B cell (primary cell): ENCODE data around the gene CLEC10A. TPM values are rescaled to one million over a fixed set of nuclear protein-coding genes. Genes with fewer than 3 reads are reported as not detected.
"Not testable (repeated sequence)": the region's sequence is repeated elsewhere in the genome, so short reads cannot be mapped to it uniquely, and the experiment has no call there.

Source experiments
- ATAC-seq: fragments of 200-7000 bp; cut with Tn5 transposase; one replicate; pipeline ENCODE4 v1.10.0; 2021; ENCODE audit warnings: low read depth, mild to moderate bottlenecking, moderate number of reproducible peaks, moderate library complexity
- CTCF ChIA-PET: fragments of 350-600 bp; sonication (Branson Sonifier 250); formaldehyde crosslinking; loops from one replicate; lab custom pipeline; 2021; ENCODE audit warnings: antibody characterized with exemption, inconsistent platforms; lab: Charles Lee
- POLR2A ChIA-PET: fragments of 350-600 bp; sonication (Branson Sonifier 250); formaldehyde crosslinking; loops from one replicate; lab custom pipeline; 2021; ENCODE audit warnings: antibody characterized with exemption; lab: Charles Lee
- DNase-seq: peaks from one replicate; pipeline ENCODE4 v3.0.0; 2013
- H2AFZ ChIP-seq: 2 replicates; pipeline ENCODE4 v1.6.1; 2012; ENCODE audit warnings: mild to moderate bottlenecking, low read depth, low read length; ENCODE audit not compliant: insufficient read depth, poor library complexity, severe bottlenecking
- H3K27ac ChIP-seq, 2 donors: 1 replicate in 1 of 2; 2 replicates in 1 of 2; pipeline ENCODE4 v1.5.1; 2012 to 2013; ENCODE audit warnings: low read length in 2 of 2, mild to moderate bottlenecking in 2 of 2, moderate library complexity in 1 of 2
- H3K27me3 ChIP-seq, 4 experiments: fragments of 200-600 bp in 1 of 4; sonication (generic) in 1 of 4; replicated peaks in 1 of 4; 1 replicate in 2 of 4; 2 replicates in 2 of 4; pipeline versions ENCODE4 v1.6.1 to v1.7.0; 2013 to 2016; ENCODE audit warnings: low read length in 3 of 4, mild to moderate bottlenecking in 2 of 4, mixed read lengths in 1 of 4, moderate library complexity in 1 of 4; ENCODE audit not compliant: insufficient read depth in 4 of 4, control insufficient read depth in 3 of 4; ENCODE audit errors: control extremely low read depth in 1 of 4
- H3K36me3 ChIP-seq, 2 experiments: replicated peaks in 1 of 2; 1 replicate in 1 of 2; 2 replicates in 1 of 2; pipeline versions ENCODE4 v1.6.1 to v1.7.1; 2013; ENCODE audit warnings: low read length in 1 of 2; ENCODE audit not compliant: insufficient read depth in 2 of 2, control insufficient read depth in 1 of 2; ENCODE audit errors: control extremely low read depth in 1 of 2, extremely low read depth in 1 of 2
- H3K4me1 ChIP-seq, 2 donors: fragments of 200-600 bp in 1 of 2; sonication (generic) in 1 of 2; 1 replicate in 1 of 2; 2 replicates in 1 of 2; pipeline versions ENCODE4 v1.5.1 to v1.6.1; 2013 to 2017; ENCODE audit warnings: low read length in 2 of 2; ENCODE audit not compliant: control insufficient read depth in 2 of 2, insufficient read depth in 2 of 2
- H3K4me2 ChIP-seq: replicated peaks from 2 replicates; pipeline ENCODE3; 2012; ENCODE audit warnings: mild to moderate bottlenecking, low read depth, low read length; ENCODE audit not compliant: poor library complexity, severe bottlenecking
- H3K4me3 ChIP-seq, 5 experiments: fragments of 200-600 bp in 1 of 5; sonication (generic) in 1 of 5; 1 replicate in 3 of 5; 2 replicates in 2 of 5; pipeline versions ENCODE4 v1.5.1 to v1.7.0; 2011 to 2016; ENCODE audit warnings: low read length in 4 of 5, mild to moderate bottlenecking in 4 of 5, low read depth in 2 of 5, control low read depth in 1 of 5, moderate library complexity in 1 of 5; ENCODE audit not compliant: insufficient read depth in 1 of 5; ENCODE audit errors: control extremely low read depth in 1 of 5, extremely low read depth in 1 of 5
- H3K79me2 ChIP-seq: fragments of 200-600 bp; sonication (generic); one replicate; pipeline ENCODE4 v1.6.0; 2016; ENCODE audit warnings: low read length; ENCODE audit not compliant: control insufficient read depth, insufficient read depth
- H3K9ac ChIP-seq: fragments of 200-600 bp; sonication (generic); 2 replicates; pipeline ENCODE4 v1.6.1; 2017; ENCODE audit warnings: mild to moderate bottlenecking, low read length, moderate library complexity
- H3K9me3 ChIP-seq, 3 donors: one replicate each; pipeline versions ENCODE4 v1.6.1 to v1.7.1; 2013; ENCODE audit warnings: low read length in 2 of 3; ENCODE audit not compliant: control insufficient read depth in 2 of 3, insufficient read depth in 1 of 3; ENCODE audit errors: control extremely low read depth in 1 of 3
- H4K20me1 ChIP-seq: 2 replicates; pipeline ENCODE4 v1.6.0; 2012; ENCODE audit warnings: mild to moderate bottlenecking, low read length; ENCODE audit not compliant: insufficient read depth, control insufficient read depth, poor library complexity, severe bottlenecking
- H3K27ac Mint-ChIP-seq: one replicate; pipeline ENCODE4 v1.8.0; 2021; ENCODE audit warnings: mixed read lengths
- H3K27me3 Mint-ChIP-seq: one replicate; pipeline ENCODE4 v1.8.0; 2021; ENCODE audit warnings: mixed read lengths
- H3K4me1 Mint-ChIP-seq: one replicate; pipeline ENCODE4 v1.8.0; 2021; ENCODE audit warnings: mixed read lengths
- H3K4me3 Mint-ChIP-seq: one replicate; pipeline ENCODE4 v1.8.0; 2021; ENCODE audit warnings: mixed read lengths
- H3K9me3 Mint-ChIP-seq: one replicate; pipeline ENCODE4 v1.8.0; 2022; ENCODE audit warnings: mixed read lengths; ENCODE audit not compliant: insufficient read depth
- EZH2 ChIP-seq: IDR thresholded peaks from 2 replicates; pipeline ENCODE4 v1.6.1; 2012; ENCODE audit warnings: borderline replicate concordance, low read depth, mild to moderate bottlenecking, moderate library complexity, low read length; ENCODE audit not compliant: insufficient read depth, poor library complexity, severe bottlenecking
- WGBS: methylation state at CpG from one replicate; pipeline ENCODE4 v1.1.5; 2013; ENCODE audit warnings: missing lambda C conversion rate; ENCODE audit not compliant: insufficient coverage; 5-methylcytosine and 5-hydroxymethylcytosine counted together
- intact Hi-C: fragments of 100-400 bp; cut with micrococcal nuclease; formaldehyde crosslinking; loops from one replicate; pipeline ENCODE4 v1.10.0; 2022
- polyA plus RNA-seq: library from polyadenylated mRNA; depleted of rRNA; stranded (reverse); fragments of >200 nt; gene quantifications from 2 replicates; pipeline ENCODE4 v1.2.3, GENCODE V29; 2012
- total RNA-seq, 2 donors: library from RNA; stranded (reverse); fragments of 120-200 nt in 1 of 2; gene quantifications; 1 replicate in 1 of 2; 2 replicates in 1 of 2; pipeline versions ENCODE4 v1.2.3 to v1.2.4, GENCODE V29; 2013 to 2022
- TF ChIP-seq, protein P1 (sequence below): fragments of 200-600 bp; IDR thresholded peaks from one replicate; pipeline ENCODE4 v1.8.0; 2022; ENCODE audit warnings: antibody characterized with exemption, mild to moderate bottlenecking

Gene CLEC10A
- total and polyA plus RNA-seq, 2 donors (not counting 1 experiment from before 2014, with no cell fraction given), result 0.15 TPM; not detected in 1

DNA sequence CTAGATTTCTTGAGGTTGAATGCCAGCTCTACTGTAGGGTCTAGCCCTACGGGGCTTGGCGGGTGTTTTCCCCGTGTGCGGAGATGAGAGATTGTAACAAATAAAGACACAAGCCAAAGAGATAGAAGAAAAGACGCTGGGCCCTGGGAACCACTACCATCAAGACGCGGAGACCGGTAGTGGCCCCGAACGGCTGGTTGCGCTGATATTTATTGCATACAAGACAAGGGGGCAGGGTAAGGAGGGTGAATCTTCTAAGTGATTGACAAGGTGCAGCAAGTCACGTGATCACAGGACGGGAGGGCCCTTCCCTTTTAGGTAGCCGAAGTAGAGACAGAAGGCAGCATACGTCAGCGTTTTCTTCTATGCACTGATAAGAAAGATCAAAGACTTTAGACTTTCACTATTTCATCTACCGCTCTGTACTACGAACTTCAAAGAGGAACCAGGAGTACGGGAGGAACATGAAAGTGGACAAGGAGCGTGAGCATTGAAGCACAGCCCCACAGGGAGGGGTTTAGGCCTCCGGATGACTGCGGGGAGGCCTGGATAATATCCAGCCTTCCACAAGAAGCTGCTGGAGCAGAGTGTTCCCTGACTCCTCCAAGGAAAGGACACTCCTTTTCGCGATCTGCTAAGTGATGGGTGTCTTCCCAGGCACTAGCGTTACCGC is 33.2 kb downstream of the CLEC10A start:
- H3K4me3 Mint-ChIP-seq, result peak overlapping the region; percentile 77
- peak; percentile 2 for ATAC-seq

DNA sequence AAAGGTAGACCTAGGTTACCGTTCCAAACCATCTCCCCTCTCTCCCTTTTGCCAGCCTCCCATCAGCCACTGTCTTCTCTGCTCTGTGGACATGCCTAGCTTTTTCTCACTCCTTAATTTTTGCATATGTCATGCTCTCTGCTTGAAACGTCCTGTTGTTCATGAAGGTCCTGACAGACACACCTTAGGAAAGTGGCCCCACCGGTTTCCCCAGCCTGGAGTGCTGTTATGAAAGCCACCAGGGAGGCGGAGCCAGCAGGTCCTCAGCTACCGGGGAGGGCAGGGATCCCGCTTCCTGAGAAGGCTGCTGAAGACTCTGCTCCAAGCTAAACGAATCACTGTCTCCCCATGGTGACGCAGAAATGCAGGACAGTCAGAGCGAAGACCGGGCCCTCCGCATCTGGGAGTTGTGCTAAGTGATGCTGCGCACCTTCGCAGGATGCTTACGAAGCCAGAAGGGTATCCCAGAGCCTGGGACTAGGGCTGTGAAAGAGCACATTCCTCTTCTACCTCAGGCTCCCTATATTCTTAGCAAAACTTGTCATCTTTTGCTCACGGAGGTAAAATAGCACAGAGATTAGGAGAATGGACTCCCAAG is 33.8 kb downstream of the CLEC10A start:
- ATAC-seq (peak; percentile 5), DNase-seq (no peak)
- 9% methylated on average over 14 of the region's 15 CpGs for WGBS
- Histone ChIP-seq H4K20me1 (no peaks in the 10 kb centered on the region), H3K9ac (peak overlapping the region; percentile 64), H3K27me3 (peaks cover 0 to 4% (median 0%) of the 10 kb centered on the region in 4 experiments), H3K36me3 (peaks cover 0 to under 1% of the 10 kb centered on the region in 2 experiments), H2AFZ (peak overlapping the region; percentile 73), H3K4me3 (peak overlapping the region; percentile 42 to 67 (median 58)), H3K27ac (peak overlapping the region; percentile 61 to 81), H3K79me2 (no peaks in the 10 kb centered on the region), H3K4me1 (peaks cover 35 to 46% of the 10 kb centered on the region in 2 donors), H3K4me2 (peak overlapping the region; percentile 91), H3K9me3 (peaks cover 0 to 8% (median 0%) of the 10 kb centered on the region in 3 donors)
- H3K27me3 Mint-ChIP-seq, result peaks cover 3% of the 10 kb centered on the region
- ChIA-PET POLR2A (interaction anchor here (0.6 to 2.1 kb wide), 12 partner anchors 11 to 640 kb away, joined by 3 to 21 read pairs (median 4); partner anchors contain the start of genes ACADVL, DLG4, DVL2 and RNASEK), CTCF (interaction anchor here (0.6 to 14.5 kb wide), 55 partner anchors 8 to 1011 kb away, joined by 3 to 584 read pairs (median 5); partner anchors contain the start of genes ACADVL, ACAP1, ASGR1 and BCL6B)
- no peaks in the 10 kb centered on the region for H3K9me3 Mint-ChIP-seq
- H3K4me3 Mint-ChIP-seq, result peak overlapping the region; percentile 77
- H3K4me1 Mint-ChIP-seq, result peaks cover 39% of the 10 kb centered on the region
- intact Hi-C loops, result loop anchor here (1.0 to 10.0 kb wide), 5 partner anchors 90 to 641 kb away; partner anchors contain the start of genes MPDU1, TP53 and WRAP53
- no peak for TF ChIP-seq EZH2
- TF ChIP-seq, protein P1, sequence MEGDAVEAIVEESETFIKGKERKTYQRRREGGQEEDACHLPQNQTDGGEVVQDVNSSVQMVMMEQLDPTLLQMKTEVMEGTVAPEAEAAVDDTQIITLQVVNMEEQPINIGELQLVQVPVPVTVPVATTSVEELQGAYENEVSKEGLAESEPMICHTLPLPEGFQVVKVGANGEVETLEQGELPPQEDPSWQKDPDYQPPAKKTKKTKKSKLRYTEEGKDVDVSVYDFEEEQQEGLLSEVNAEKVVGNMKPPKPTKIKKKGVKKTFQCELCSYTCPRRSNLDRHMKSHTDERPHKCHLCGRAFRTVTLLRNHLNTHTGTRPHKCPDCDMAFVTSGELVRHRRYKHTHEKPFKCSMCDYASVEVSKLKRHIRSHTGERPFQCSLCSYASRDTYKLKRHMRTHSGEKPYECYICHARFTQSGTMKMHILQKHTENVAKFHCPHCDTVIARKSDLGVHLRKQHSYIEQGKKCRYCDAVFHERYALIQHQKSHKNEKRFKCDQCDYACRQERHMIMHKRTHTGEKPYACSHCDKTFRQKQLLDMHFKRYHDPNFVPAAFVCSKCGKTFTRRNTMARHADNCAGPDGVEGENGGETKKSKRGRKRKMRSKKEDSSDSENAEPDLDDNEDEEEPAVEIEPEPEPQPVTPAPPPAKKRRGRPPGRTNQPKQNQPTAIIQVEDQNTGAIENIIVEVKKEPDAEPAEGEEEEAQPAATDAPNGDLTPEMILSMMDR, result peak; percentile 41
- peak overlapping the region; percentile 92 for H3K27ac Mint-ChIP-seq

More for the DNA sequence above, 33.2 kb downstream of the CLEC10A start:
- H4K20me1 ChIP-seq, H3K9me3 ChIP-seq, H3K79me2 ChIP-seq, H3K9me3 Mint-ChIP-seq, H3K27me3 ChIP-seq, H3K36me3 ChIP-seq, H3K27me3 Mint-ChIP-seq: not testable (repeated sequence)
- ChIA-PET CTCF (interaction anchor here (0.6 to 14.5 kb wide), 31 partner anchors 11 to 641 kb away, joined by 3 to 584 read pairs (median 6); partner anchors contain the start of genes ACADVL, ASGR1, BCL6B and DLG4), POLR2A (interaction anchor here (0.6 to 2.1 kb wide), 4 partner anchors 11 to 249 kb away, joined by 4 to 21 read pairs (median 12); partner anchors contain the start of gene SLC16A13)
- Histone ChIP-seq H3K27ac (peak overlapping the region; percentile 61 to 81), H3K4me2 (peak overlapping the region; percentile 91), H3K9ac (peak overlapping the region; percentile 64), H3K4me1 (peaks cover 32 to 44% of the 10 kb centered on the region in 2 donors), H3K4me3 (peak overlapping the region; percentile 42 to 67 (median 58)), H2AFZ (peak overlapping the region; percentile 73)
- intact Hi-C loops, result loop anchor here (1.0 to 10.0 kb wide), 5 partner anchors 89 to 640 kb away; partner anchors contain the start of genes MPDU1, TP53 and WRAP53
- peak overlapping the region; percentile 92 for H3K27ac Mint-ChIP-seq
- WGBS, result 2% methylated on average over 17 of the region's 26 CpGs
- H3K4me1 Mint-ChIP-seq, result peaks cover 34% of the 10 kb centered on the region
- peak; percentile 89 for DNase-seq
